ENCODE data around the gene TPRG1L.

TPRG1L gene

GRCh38 chr1:3639397-3639911 lies 14.6 kb downstream of the TPRG1L start:
- no peaks in the 10 kb centered on the region for H3K9me3 ChIP-seq (ENCODE audit: control insufficient read depth in 2 of 2, low read length in 2 of 2)
- no peak overlapping the region for H3K4me3 ChIP-seq (ENCODE audit: low read length in 2 of 2)
- no peaks in the 10 kb centered on the region for H3K27me3 ChIP-seq (ENCODE audit: control insufficient read depth in 1 of 2, insufficient read depth in 2 of 2, low read length in 2 of 2)
- no peak overlapping the region for H3K27ac ChIP-seq (ENCODE audit: low read length)
- H3K9ac ChIP-seq (ENCODE audit: low read length in 2 of 2) = no peak overlapping the region
- no peaks in the 10 kb centered on the region for H3K4me1 ChIP-seq (ENCODE audit: control insufficient read depth, insufficient read depth, low read length)
- H3K36me3 ChIP-seq (ENCODE audit: control insufficient read depth in 2 of 2, insufficient read depth in 2 of 2, low read length in 2 of 2) = peaks cover 39 to 47% of the 10 kb centered on the region in 2 donors

DNA sequence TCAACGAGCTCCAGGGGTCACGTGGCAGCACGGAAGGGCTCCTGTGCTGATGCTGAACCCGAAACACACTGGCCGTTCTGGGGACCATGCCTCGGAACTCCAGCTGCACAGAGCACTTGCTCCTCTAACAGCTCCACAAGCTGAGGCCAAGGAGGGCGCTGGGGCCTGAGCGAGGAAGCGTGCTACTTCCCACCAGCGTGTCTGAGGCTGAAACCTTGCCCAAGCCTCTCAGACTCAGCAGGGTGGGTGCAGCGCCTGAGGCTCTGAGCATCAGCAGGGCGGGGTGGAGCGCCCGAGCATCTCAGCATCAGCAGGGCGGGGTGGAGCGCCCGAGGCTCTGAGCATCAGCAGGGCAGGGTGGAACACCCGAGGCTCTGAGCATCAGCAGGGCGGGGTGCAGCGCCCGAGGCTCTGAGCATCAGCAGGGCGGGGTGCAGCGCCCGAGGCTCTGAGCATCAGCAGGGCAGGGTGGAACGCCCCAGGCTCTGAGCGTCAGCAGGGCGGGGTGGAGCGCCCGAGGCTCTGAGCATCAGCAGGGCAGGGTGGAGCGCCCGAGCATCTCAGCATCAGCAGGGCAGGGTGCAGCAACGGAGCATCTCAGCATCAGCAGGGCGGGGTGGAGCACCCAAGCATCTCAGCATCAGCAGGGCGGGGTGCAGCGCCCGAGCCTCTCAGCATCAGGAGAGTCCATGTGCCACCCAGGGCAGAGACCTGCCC lies 15.5 kb downstream of the TPRG1L start:
- Histone ChIP-seq H3K9ac (ENCODE audit: low read length in 2 of 2) (no peak overlapping the region), H3K27me3 (ENCODE audit: control insufficient read depth in 1 of 2, insufficient read depth in 2 of 2, low read length in 2 of 2) (no peaks in the 10 kb centered on the region), H3K36me3 (ENCODE audit: control insufficient read depth in 2 of 2, insufficient read depth in 2 of 2, low read length in 2 of 2) (peaks cover 31 to 40% of the 10 kb centered on the region in 2 donors), H3K27ac (ENCODE audit: low read length) (no peak overlapping the region), H3K4me1 (ENCODE audit: control insufficient read depth, insufficient read depth, low read length) (no peaks in the 10 kb centered on the region), H3K4me3 (ENCODE audit: low read length in 2 of 2) (no peak overlapping the region), H3K9me3 (ENCODE audit: control insufficient read depth in 2 of 2, low read length in 2 of 2) (no peaks in the 10 kb centered on the region)

DNA sequence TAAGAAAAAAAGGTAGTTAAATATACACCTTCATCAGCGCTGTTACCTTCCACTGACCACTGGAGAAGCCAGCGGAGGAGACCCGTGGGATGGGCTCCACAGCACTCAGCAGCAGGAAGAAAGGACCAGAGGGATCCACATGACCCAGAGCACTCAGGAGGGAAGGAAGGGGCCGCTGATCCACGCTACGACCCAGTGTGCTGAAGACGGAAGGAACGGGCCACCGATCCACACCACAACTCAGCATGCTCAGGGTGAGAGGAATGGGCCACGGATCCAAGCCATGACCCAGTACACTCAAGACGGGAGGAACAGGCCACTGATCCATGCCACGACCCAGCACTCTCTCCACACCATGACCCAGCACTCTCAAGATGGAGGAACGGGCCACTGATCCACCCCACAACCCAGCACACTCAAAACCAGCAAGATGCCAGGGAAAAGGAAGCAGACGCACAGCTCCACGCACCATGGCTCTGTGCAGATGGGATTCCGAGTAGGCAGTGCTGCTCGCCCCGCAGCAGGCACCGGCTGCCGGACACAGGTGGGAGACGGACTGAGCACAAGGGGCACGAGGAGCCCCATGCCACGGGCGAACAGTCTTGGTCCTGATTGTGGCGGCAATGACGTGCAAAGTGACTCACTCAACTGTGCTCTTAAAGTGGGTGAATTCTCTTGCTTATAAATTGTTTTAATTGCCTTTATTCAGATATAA lies 16.4 kb downstream of the TPRG1L start:
- Histone ChIP-seq H3K4me1 (ENCODE audit: control insufficient read depth, insufficient read depth, low read length) (no peaks in the 10 kb centered on the region), H3K27ac (ENCODE audit: low read length) (no peak overlapping the region), H3K4me3 (ENCODE audit: low read length in 2 of 2) (no peak overlapping the region), H3K36me3 (ENCODE audit: control insufficient read depth in 2 of 2, insufficient read depth in 2 of 2, low read length in 2 of 2) (peaks cover 26 to 36% of the 10 kb centered on the region in 2 donors), H3K27me3 (ENCODE audit: control insufficient read depth in 1 of 2, insufficient read depth in 2 of 2, low read length in 2 of 2) (no peaks in the 10 kb centered on the region), H3K9me3 (ENCODE audit: control insufficient read depth in 2 of 2, low read length in 2 of 2) (no peaks in the 10 kb centered on the region), H3K9ac (ENCODE audit: low read length in 2 of 2) (no peak overlapping the region)

DNA sequence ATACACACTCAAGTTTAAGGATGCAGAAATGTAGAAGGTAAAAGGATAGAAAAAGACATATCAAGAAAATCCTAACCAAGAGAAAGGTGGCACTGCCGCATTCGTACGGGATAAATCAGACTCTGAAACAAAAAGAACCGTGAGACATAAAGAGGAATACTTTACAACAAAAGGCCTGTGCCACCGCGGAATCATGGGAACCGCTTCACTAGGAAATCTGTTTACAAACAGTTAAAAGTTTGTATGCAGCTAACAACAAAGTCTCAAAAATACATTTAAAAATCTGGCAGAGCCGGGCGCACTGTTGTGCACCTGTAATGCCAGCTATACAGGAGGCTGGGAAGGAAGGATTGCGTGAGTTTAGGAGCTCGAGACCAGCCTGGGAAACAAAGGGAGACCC lies 17.0 kb downstream of the TPRG1L start:
- no peaks in the 10 kb centered on the region for H3K9me3 ChIP-seq (ENCODE audit: control insufficient read depth in 2 of 2, low read length in 2 of 2)
- no peak overlapping the region for H3K4me3 ChIP-seq (ENCODE audit: low read length in 2 of 2)
- no peak overlapping the region for H3K27ac ChIP-seq (ENCODE audit: low read length)
- no peaks in the 10 kb centered on the region for H3K27me3 ChIP-seq (ENCODE audit: control insufficient read depth in 1 of 2, insufficient read depth in 2 of 2, low read length in 2 of 2)
- H3K9ac ChIP-seq (ENCODE audit: low read length in 2 of 2) = no peak overlapping the region
- peaks cover 26 to 35% of the 10 kb centered on the region in 2 donors for H3K36me3 ChIP-seq (ENCODE audit: control insufficient read depth in 2 of 2, insufficient read depth in 2 of 2, low read length in 2 of 2)
- no peaks in the 10 kb centered on the region for H3K4me1 ChIP-seq (ENCODE audit: control insufficient read depth, insufficient read depth, low read length)

DNA sequence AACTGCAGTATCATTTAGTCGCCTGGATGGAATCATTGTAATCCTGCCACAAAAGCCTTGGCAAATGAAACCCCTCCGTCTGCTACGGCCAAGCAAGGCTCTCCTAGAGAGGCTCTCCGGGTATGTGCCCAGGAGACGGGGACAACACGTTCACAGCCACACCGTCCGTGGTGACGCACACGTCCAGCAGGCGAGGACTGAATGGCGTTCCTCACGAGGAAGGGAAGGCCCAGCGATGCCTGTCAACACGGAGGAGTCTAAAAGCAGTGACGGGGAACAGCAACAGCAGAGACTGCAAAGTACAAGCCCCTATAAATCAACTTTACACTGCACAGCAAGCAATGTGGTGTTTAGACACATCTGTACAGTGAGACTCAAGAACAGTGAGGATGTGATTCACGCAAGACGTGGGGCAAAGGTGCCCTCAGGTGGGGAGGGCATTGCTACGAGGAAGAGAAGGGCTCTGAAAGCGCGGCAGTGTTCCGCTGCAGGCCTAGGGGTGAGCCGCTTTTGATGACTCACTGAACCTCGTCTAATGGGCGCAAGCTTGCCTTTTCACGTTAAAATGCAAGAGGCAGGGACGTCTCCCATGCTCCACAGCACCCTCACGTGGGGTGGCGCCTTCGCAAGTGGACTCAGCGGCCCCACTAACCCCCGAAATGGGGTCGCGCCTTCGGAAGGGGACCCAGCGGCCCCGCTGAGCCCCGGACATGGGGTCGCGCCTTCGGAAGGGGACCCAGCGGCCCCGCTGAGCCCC lies 18.3 kb downstream of the TPRG1L start:
- H3K9me3 ChIP-seq (ENCODE audit: control insufficient read depth in 2 of 2, low read length in 2 of 2) = no peaks in the 10 kb centered on the region
- H3K4me1 ChIP-seq (ENCODE audit: control insufficient read depth, insufficient read depth, low read length) = no peaks in the 10 kb centered on the region

GRCh38 chr1:3644273-3644672 lies 19.5 kb downstream of the TPRG1L start:
- H3K4me3 ChIP-seq (ENCODE audit: low read length in 2 of 2) = no peak overlapping the region
- no peak overlapping the region for H3K9ac ChIP-seq (ENCODE audit: low read length in 2 of 2)
- H3K4me1 ChIP-seq (ENCODE audit: control insufficient read depth, insufficient read depth, low read length) = peaks cover 4% of the 10 kb centered on the region
- H3K27ac ChIP-seq (ENCODE audit: low read length) = no peak overlapping the region
- H3K9me3 ChIP-seq (ENCODE audit: control insufficient read depth in 2 of 2, low read length in 2 of 2) = no peaks in the 10 kb centered on the region
- no peaks in the 10 kb centered on the region for H3K27me3 ChIP-seq (ENCODE audit: control insufficient read depth in 1 of 2, insufficient read depth in 2 of 2, low read length in 2 of 2)
- peaks cover 14 to 22% of the 10 kb centered on the region in 2 donors for H3K36me3 ChIP-seq (ENCODE audit: control insufficient read depth in 2 of 2, insufficient read depth in 2 of 2, low read length in 2 of 2)

More for the DNA sequence above, 18.3 kb downstream of the TPRG1L start:
- no peaks in the 10 kb centered on the region for H3K27me3 ChIP-seq (ENCODE audit: control insufficient read depth in 1 of 2, insufficient read depth in 2 of 2, low read length in 2 of 2)
- peaks cover 21 to 29% of the 10 kb centered on the region in 2 donors for H3K36me3 ChIP-seq (ENCODE audit: control insufficient read depth in 2 of 2, insufficient read depth in 2 of 2, low read length in 2 of 2)
- H3K4me3 ChIP-seq (ENCODE audit: low read length in 2 of 2) = no peak overlapping the region
- H3K9ac ChIP-seq (ENCODE audit: low read length in 2 of 2) = no peak overlapping the region
- H3K27ac ChIP-seq (ENCODE audit: low read length) = no peak overlapping the region

GRCh38 chr1:3645247-3645646 lies 20.4 kb downstream of the TPRG1L start:
- Histone ChIP-seq H3K9ac (ENCODE audit: low read length in 2 of 2) (no peak overlapping the region), H3K4me1 (ENCODE audit: control insufficient read depth, insufficient read depth, low read length) (peaks cover 10% of the 10 kb centered on the region), H3K27me3 (ENCODE audit: control insufficient read depth in 1 of 2, insufficient read depth in 2 of 2, low read length in 2 of 2) (no peaks in the 10 kb centered on the region)

DNA sequence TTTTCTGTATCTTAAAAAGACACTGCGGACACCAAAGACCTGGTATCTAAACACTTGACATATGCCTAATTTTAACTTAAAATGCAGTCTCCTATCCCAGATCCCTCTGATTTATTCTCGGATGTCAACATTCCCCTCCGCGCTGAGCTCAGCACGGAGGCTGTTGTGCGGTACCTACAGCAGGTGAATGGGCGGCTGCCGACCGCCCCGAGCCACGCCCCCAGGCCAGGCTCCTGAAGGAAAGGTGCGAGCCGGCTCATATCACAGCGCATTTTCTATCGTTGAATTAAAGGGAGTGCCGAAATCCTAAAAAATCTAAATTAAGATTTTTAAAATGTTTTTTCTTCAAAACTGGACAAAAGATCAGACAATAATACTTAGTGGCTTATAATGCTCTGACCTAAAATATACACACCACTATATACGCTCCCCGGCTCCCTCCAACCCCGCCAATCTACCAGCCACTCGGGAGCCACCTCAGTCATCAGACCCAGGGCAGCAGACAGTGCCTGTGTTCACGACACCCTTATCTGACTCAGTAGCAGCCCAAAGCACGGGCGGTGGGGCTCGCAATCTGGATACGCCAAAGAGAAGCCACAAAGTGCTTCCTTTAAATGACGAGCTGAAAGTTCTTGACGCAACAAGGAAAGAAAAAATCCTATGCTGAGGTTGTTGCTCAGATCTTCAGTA lies 21.0 kb downstream of the TPRG1L start:
- Histone ChIP-seq H3K27ac (ENCODE audit: low read length) (no peak overlapping the region), H3K36me3 (ENCODE audit: control insufficient read depth in 2 of 2, insufficient read depth in 2 of 2, low read length in 2 of 2) (peaks cover 13 to 18% of the 10 kb centered on the region in 2 donors), H3K4me1 (ENCODE audit: control insufficient read depth, insufficient read depth, low read length) (peaks cover 14% of the 10 kb centered on the region), H3K9me3 (ENCODE audit: control insufficient read depth in 2 of 2, low read length in 2 of 2) (no peaks in the 10 kb centered on the region), H3K4me3 (ENCODE audit: low read length in 2 of 2) (no peak overlapping the region), H3K9ac (ENCODE audit: low read length in 2 of 2) (no peak overlapping the region), H3K27me3 (ENCODE audit: control insufficient read depth in 1 of 2, insufficient read depth in 2 of 2, low read length in 2 of 2) (peaks cover 5% of the 10 kb centered on the region in 2 donors)

More at GRCh38 chr1:3645247-3645646, 20.4 kb downstream of the TPRG1L start:
- Histone ChIP-seq H3K9me3 (ENCODE audit: control insufficient read depth in 2 of 2, low read length in 2 of 2) (no peaks in the 10 kb centered on the region), H3K27ac (ENCODE audit: low read length) (no peak overlapping the region), H3K4me3 (ENCODE audit: low read length in 2 of 2) (no peak overlapping the region), H3K36me3 (ENCODE audit: control insufficient read depth in 2 of 2, insufficient read depth in 2 of 2, low read length in 2 of 2) (peaks cover 13 to 18% of the 10 kb centered on the region in 2 donors)

- H3K36me3 ChIP-seq (ENCODE audit: control insufficient read depth in 2 of 2, insufficient read depth in 2 of 2, low read length in 2 of 2) = peaks cover 9 to 14% of the 10 kb centered on the region in 2 donors
Observed at GRCh38 chr1:3646596-3646995, 21.8 kb downstream of the TPRG1L start.

More at GRCh38 chr1:3646596-3646995, 21.8 kb downstream of the TPRG1L start:
- Histone ChIP-seq H3K4me3 (ENCODE audit: low read length in 2 of 2) (no peak overlapping the region), H3K4me1 (ENCODE audit: control insufficient read depth, insufficient read depth, low read length) (peaks cover 22% of the 10 kb centered on the region), H3K9me3 (ENCODE audit: control insufficient read depth in 2 of 2, low read length in 2 of 2) (no peaks in the 10 kb centered on the region), H3K27ac (ENCODE audit: low read length) (no peak overlapping the region), H3K27me3 (ENCODE audit: control insufficient read depth in 1 of 2, insufficient read depth in 2 of 2, low read length in 2 of 2) (peaks cover 11 to 12% of the 10 kb centered on the region in 2 donors), H3K9ac (ENCODE audit: low read length in 2 of 2) (no peak overlapping the region)
